Muscle of back (tissue), 10 donors: ENCODE data around the gene HKDC1. TPM values are rescaled to one million over a fixed set of nuclear protein-coding genes. Genes with fewer than 3 reads are reported as not detected.

Source experiments
- polyA plus RNA-seq, 10 donors: library from polyadenylated mRNA; unstranded; fragments of 120-200 nt; gene quantifications; one replicate each; pipeline ENCODE4 v1.2.1, GENCODE V29; 2013; ENCODE audit not compliant: insufficient read length in 10 of 10

HKDC1 gene
- polyA plus RNA-seq, 10 donors, result 0.04 to 0.43 (median 0.11) TPM; not detected in 2

Other genes with a start within 250 kb of the HKDC1 start
- gene KIFBP, start 231.5 kb upstream of the HKDC1 start, polyA plus RNA-seq, result 10 to 100 TPM; 20.0 to 28.7 (median 24.9) TPM
- gene SRGN, start 132.2 kb upstream of the HKDC1 start, polyA plus RNA-seq, result 10 to 100 TPM; 15.1 to 45.0 (median 25.8) TPM
- gene VPS26A, start 96.2 kb upstream of the HKDC1 start, polyA plus RNA-seq, result 10 to 100 TPM; 35.0 to 54.7 (median 44.0) TPM
- gene SUPV3L1, start 40.1 kb upstream of the HKDC1 start, polyA plus RNA-seq, result 10 to 100 TPM; 20.7 to 32.8 (median 29.0) TPM
- 10 to 100 TPM; 26.4 to 41.2 (median 29.6) TPM for gene HK1, start 58.2 kb downstream of the HKDC1 start, polyA plus RNA-seq
- under 1 TPM; 0.20 to 0.84 (median 0.40) TPM for gene TACR2, start 196.6 kb downstream of the HKDC1 start, polyA plus RNA-seq
- 10 to 100 TPM; 49.7 to 80.0 (median 66.2) TPM for gene TSPAN15, start 231.1 kb downstream of the HKDC1 start, polyA plus RNA-seq